NB4 (cell line): ENCODE results near the gene USF2.

Source experiments
- DNase-seq: peaks from one replicate; pipeline ENCODE4 v3.0.0; 2010; ENCODE audit warnings: low read depth
- H3K4me3 ChIP-seq: one replicate; pipeline ENCODE4 v1.5.1; 2011; ENCODE audit warnings: mild to moderate bottlenecking, low read depth, low read length, moderate library complexity
- MYC ChIP-seq: IDR thresholded peaks from 2 replicates; pipeline ENCODE4 v1.6.1; 2011; ENCODE audit warnings: low read depth, low read length
- POLR2A ChIP-seq: IDR thresholded peaks from 2 replicates; pipeline ENCODE4 v1.6.1; 2011; ENCODE audit warnings: mild to moderate bottlenecking; ENCODE audit not compliant: insufficient read length; ENCODE audit errors: extremely low read depth
- TF ChIP-seq, protein P1 (sequence below): IDR thresholded peaks from one replicate; pipeline ENCODE4 v1.5.1; 2012; ENCODE audit warnings: low read depth, low read length
- TF ChIP-seq, protein P2 (sequence below): IDR thresholded peaks from 2 replicates; pipeline ENCODE4 v1.6.1; 2011; ENCODE audit warnings: low read depth, low read length

USF2 gene

DNA sequence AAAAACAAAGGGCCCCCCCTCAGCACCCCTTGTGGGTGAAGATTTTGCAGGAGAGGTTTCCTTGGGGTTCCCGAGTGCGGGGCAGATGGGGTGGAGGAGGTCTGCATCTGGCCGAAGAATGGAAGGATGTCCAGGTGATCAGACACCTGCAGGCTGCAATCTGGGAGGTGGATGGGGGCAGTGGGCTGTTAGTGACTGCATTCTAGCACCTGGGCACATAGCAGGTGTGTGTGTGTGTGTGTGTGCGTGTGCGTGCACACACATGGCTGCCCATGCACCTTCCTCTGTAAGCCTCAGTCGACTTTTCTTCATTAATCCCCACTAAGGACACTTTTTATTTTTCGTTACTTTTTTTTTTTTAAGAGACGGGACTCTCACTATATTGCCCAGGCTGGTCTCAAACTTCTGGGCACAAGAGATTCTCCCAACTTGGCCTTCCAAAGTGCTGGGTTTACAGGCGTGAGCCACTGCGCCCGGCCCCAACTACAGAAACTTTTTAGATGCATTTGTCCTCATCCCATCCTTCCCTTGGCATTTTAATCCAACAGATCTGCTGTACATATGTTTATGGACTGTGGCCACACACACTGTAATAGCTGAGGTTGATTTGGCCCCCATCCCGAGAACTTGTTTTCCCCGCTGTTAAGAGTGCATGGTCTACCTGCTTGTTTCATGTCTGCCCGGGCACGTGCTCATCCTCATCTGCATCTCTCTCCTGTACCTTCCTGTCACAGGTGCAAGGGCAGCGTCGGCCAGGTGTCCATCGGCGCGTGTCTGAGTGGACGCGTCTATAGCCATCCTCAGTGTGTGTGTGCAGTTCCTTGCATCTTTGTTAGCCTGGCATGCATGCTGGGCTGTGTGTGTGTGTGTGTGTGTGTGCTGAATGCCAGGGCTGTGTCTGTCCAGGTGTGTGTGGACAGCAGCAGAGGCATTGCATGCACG, 23.9 kb downstream of the USF2 start:
- TF ChIP-seq, protein P1, sequence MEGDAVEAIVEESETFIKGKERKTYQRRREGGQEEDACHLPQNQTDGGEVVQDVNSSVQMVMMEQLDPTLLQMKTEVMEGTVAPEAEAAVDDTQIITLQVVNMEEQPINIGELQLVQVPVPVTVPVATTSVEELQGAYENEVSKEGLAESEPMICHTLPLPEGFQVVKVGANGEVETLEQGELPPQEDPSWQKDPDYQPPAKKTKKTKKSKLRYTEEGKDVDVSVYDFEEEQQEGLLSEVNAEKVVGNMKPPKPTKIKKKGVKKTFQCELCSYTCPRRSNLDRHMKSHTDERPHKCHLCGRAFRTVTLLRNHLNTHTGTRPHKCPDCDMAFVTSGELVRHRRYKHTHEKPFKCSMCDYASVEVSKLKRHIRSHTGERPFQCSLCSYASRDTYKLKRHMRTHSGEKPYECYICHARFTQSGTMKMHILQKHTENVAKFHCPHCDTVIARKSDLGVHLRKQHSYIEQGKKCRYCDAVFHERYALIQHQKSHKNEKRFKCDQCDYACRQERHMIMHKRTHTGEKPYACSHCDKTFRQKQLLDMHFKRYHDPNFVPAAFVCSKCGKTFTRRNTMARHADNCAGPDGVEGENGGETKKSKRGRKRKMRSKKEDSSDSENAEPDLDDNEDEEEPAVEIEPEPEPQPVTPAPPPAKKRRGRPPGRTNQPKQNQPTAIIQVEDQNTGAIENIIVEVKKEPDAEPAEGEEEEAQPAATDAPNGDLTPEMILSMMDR = no peak
- TF ChIP-seq POLR2A (no peak), MYC (no peak)
- TF ChIP-seq, protein P2, sequence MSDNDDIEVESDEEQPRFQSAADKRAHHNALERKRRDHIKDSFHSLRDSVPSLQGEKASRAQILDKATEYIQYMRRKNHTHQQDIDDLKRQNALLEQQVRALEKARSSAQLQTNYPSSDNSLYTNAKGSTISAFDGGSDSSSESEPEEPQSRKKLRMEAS = no peak
- H3K4me3 ChIP-seq = no peak overlapping the region
- DNase-seq = no peak

DNA sequence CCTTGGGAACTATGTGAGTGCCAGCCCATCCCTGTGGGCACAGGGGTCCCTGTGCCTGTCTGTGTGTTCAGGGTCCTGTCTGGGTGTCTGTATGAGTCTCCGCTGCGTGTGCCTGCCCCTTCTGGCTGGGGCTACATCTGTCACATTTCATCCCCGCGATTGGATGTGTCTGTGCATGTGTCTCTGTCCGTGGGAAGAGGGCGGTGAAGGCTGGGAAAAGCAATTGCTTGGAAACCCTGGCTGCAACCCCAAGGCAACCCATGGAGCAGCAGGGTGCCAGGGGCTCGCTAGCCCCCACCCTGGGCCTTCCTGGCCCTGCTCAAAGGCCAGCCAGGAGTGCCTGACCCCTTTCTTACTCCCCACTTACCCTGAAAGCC, 24.6 kb downstream of the USF2 start:
- H3K4me3 ChIP-seq = no peak overlapping the region
- DNase-seq = no peak
- TF ChIP-seq MYC = no peak
- TF ChIP-seq, protein P2 = no peak
- TF ChIP-seq, protein P1 = no peak
- TF ChIP-seq POLR2A = no peak

DNA sequence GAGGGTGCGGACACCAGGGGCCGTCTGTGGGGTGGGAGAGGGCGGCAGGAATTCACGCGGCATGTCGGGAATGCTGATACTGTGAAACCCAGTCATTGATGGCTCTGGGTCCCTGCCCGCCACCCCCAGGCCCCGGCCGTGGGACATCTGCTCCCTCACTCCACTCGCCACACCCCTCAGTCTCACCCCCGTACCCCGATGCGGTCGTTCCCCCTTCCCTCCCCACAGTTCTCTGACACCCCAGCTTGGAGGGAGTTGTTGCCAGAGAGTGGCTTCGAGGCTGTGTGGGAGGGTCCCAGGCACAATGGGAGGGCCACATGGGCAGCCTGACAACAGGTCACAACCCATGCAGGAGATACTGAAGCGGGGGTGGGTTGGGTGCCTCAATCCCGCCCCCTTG, 25.0 kb downstream of the USF2 start:
- no peak for DNase-seq
- TF ChIP-seq, protein P1 = no peak
- H3K4me3 ChIP-seq = no peak overlapping the region

DNA sequence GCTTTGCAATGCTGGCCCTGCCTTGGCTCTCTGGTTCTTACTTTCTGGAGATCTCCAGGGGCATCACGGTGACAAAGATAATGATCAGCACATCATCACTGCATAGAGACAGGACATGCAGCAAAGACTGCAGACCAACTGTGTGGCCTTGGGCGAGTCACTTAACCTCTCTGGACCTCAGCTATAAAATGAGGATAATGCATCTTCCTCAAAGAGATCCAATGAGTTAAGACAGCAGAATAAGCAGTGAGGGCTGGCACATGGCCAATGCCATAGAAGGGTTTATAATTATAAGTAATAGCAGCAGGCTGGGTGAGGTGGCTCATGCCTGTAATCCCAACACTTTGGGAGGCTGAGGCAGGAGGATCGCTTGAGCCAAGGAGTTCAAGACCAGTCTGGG, 25.6 kb downstream of the USF2 start:
- TF ChIP-seq, protein P2 = no peak
- TF ChIP-seq, protein P1 = no peak
- TF ChIP-seq POLR2A = no peak
- no peak for TF ChIP-seq MYC
- no peak overlapping the region for H3K4me3 ChIP-seq
- no peak for DNase-seq

DNA sequence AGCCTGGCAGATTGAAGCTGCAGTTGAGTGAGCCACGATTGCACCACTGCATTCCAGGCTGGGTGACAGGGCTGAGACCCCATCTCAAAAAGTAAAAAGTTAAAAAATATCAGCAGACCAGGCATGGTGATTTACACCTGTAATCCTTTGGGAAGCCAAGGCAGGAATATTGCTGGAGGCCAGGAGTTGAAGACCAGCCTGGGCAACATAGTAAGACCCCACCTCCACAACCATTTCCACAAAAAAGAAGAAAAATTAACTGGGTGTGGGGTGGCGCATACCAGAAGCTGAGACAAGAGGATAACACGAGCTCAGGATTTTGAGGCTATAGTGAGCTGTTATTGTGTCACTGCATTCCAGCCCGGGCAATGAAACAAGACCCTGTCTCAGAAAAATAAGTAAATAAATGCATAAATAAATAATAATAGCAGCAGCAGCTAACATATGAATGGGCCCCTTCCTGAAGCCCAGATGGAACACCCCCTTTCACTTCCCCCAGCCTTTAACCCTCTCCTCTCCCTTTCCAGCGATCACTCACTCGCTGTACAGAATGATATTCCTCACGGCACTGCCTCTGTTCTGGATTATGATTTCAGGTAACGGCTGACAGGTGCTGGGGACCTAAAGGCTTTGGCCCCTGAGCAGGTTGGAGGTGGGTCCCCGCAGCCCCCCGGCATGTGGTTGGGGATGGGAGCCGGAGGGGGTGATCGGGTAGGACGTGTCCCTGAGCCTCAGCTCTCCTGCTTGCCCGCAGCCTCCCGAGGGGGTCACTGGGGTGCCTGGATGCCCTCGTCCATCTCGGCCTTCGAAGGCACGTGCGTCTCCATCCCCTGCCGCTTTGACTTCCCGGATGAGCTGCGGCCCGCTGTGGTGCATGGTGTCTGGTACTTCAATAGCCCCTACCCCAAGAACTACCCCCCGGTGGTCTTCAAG, 26.4 kb downstream of the USF2 start:
- TF ChIP-seq, protein P1 = no peak
- TF ChIP-seq POLR2A = no peak
- TF ChIP-seq, protein P2 = no peak
- DNase-seq = no peak
- H3K4me3 ChIP-seq = no peak overlapping the region
